Posterior cingulate gyrus (tissue), 11 donors: ENCODE results near the gene DCUN1D2.
"Not testable (repeated sequence)": the region's sequence is repeated elsewhere in the genome, so short reads cannot be mapped to it uniquely, and the experiment has no call there.

Source experiments
- DNase-seq, 10 donors: peaks; one replicate each; pipeline versions ENCODE4 v3.0.0 to v3.0.0-alpha.2; 2020 to 2021; ENCODE audit warnings: mixed read lengths in 3 of 10
- intact Hi-C: fragments of 100-400 bp; cut with DNase I; formaldehyde crosslinking; loops from one replicate; pipeline ENCODE4 v1.15.1; 2023

The DCUN1D2 gene

DNA sequence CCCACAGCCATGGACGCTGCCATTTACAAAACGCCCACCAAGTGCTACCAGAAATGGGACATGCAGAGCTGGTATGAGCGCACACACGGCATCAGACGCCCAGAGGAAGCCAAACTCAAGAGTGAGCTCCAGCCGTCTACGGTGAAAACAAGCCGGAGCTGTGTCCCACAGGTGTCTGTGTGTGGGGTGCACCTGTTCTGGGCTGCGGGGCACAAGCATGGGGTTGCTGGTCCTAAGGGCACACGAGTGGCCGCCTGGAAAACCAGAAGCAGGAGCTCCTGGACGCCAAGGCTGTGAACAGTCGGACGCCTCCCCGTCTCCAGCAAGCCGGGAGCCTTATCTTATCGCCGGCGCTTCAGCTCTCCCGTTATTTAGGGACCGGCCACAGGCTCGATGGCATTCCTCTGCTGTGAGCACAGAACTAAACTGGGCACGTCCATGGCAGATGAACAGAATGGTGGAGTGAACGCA, 38.5 kb downstream of the DCUN1D2 start:
- peak in 2 of 10 donors; percentile 55 to 76 for DNase-seq
- intact Hi-C loops = no loop called here

DNA sequence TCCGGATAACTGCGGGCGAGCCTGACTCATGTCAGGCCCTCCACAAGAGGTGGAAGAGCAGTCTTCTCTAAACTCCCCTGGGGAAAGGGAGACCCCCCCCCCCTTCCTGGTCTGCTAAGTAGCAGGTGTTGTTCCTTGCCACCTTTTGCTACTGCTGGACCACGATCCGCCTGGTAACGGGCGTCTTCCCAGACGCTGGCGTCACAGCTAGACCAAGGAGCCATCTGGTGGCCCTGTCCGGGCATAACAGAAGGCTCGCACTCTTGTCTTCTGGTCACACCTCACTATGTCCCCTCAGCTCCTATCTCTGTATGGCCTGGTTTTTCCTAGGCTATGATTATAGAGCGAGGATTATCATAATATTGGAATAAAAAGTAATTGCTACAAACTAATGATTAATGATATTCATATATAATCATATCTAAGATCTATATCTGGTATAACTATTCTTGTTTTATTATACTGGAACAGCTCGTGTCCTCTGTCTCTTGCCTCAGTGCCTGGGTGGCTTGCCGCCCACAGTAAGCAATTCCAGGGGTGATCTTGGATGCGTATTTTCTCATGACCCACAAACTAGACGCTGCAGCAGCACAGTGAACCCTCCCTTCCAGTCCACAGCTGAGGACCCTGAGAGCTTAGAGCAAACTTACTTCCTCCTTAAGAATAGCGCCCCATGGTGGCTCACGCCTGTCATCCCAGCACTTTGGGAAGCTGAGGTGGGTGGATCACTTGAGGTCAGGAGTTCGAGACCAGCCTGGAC, 39.5 kb downstream of the DCUN1D2 start:
- intact Hi-C loops = not testable (repeated sequence)
- DNase-seq = peak; percentile 35 to 95 (median 70)

DNA sequence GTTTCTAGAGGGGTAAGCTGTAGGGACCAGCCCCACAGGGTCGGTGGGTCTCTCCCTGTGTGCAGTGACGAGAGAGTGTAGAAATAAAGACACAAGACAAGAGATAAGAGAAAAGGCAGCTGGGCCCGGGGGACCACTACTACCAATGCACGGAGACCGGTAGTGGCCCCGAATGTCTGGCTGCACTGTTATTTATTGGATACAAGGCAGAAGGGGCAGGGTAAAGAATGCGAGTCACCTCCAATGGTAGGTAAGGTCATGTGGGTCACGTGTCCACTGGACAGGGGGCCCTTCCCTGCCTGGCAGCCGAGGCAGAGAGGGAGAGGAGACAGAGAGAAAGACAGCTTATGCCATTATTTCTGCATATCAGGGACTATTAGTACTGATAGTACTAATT, 40.2 kb downstream of the DCUN1D2 start:
- DNase-seq = peak in 2 of 10 donors; percentile 11 to 59
- intact Hi-C loops = not testable (repeated sequence)

DNA sequence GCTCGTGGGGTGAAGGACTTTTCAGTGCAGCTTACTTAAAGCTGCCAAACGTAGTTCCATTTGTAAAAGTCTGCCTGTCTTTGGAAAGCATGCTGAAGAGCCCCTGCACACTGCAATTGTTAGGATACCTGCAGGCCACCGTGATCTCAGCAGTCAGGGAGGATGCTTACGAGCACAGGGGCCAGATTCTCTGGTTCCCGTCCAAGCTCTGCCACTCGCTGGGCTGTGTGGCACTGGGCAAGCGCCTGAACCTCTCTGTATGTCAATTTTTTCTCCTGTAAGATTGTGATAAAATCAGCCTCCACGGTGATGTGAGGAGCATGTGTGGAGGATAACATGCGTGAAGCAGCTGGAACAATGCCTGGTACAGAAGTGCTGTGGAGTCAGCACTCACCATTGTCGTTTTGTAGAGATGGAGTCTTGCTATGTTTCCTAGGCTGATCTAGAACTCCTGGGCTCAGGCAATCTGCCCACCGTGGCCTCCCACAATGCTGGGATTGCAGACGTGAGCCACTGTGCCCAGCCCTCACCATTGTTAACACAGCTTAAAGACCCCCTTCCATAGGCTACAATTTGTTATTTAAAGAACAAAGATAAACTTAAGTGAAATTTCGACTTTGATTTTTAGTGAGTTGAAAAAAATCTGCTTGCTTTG, 40.7 kb downstream of the DCUN1D2 start:
- peak in 2 of 10 donors; percentile 42 to 63 for DNase-seq
- intact Hi-C loops = no loop called here

DNA sequence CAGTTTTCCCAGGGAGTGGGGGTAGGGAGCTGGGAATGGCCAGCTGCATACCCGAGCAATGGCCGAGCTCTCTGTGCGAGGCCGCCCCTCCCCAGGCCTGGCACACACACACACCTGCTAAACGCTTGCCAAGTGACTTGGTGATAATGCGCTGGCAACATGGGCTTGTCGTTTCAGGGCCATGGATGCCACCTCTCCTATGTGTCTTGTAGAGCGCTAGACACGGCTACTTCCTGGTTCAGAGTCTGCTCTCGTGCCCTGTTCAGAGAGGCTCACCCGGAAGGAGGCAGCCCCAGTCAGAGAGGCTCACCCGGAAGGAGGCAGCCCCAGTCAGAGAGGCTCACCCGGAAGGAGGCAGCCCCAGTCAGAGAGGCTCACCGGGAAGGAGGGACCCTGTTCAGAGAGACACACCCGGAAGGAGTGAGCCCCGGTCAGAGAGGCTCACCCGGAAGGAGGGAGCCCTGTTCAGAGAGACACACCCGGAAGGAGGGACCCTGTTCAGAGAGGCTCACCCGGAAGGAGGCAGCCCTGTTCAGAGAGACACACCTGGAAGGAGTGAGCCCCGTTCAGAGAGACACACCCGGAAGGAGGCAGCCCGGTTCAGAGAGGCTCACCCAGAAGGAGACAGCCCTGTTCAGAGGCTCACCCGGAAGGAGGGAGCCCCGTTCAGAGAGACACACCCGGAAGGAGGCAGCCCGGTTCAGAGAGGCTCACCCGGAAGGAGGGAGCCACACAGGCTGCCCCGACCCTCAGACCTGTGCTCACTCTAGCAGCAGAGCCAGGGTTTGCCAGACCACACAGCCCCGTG, 41.4 kb downstream of the DCUN1D2 start:
- intact Hi-C loops = no loop called here
- peak in 3 of 10 donors; percentile 42 to 75 (median 73) for DNase-seq

DNA sequence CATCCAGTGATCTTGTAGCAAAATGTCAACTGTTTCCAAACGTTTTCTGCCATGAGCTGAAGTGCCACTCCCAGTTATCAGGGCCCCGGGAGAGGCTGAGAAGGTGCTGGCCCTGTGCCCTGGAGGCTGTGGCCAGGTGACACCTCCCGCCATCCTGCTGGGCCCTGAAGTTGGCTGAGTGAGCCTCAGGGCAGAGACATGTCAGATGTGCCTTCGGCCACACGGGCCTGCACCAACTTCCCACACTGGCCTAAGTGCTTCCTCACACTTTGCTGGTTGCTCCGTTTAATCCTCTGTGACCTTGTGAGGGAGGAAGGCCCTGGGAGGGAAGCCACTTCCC, 42.0 kb downstream of the DCUN1D2 start:
- DNase-seq = peak in 2 of 10 donors; percentile 43 to 63
- intact Hi-C loops = no loop called here

DNA sequence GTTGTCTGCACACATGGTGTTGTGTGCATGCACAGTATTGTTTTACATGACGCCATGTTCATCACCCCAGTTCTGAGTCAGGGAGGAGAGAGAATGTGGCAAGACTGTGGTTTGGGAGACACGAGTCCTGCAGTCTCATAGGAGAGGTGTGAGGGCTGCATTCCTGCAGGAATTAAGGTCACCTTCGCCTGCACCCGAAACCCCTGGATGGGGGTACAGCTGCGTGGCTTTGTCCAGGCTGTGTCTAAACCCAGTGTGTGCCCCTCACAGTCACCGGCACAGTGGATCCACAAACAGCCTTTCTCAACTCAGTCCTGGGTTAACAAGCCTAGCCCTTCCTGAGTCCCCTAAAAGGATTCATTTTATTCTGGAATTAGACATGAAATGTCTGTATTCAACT, 42.9 kb downstream of the DCUN1D2 start:
- peak in 1 of 10 donors; percentile 67 for DNase-seq
- intact Hi-C loops = no loop called here

DNA sequence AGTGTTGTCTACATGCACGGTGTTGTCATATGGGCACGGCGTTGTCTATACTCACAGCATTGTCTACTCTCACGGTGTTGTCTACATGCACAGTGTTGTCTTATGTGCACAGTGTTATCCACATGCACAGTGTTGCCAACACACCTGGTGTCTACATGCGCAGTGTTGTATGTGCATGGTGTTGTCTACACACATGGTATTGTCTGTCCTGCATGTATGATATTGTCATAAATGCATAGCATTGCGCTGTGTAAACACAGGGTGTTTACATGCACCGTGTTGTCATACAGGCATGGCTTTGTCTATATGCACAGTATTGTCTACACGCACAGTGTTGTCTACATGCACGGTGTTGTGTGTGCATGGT, 44.0 kb downstream of the DCUN1D2 start:
- no peak for DNase-seq
- intact Hi-C loops = no loop called here

DNA sequence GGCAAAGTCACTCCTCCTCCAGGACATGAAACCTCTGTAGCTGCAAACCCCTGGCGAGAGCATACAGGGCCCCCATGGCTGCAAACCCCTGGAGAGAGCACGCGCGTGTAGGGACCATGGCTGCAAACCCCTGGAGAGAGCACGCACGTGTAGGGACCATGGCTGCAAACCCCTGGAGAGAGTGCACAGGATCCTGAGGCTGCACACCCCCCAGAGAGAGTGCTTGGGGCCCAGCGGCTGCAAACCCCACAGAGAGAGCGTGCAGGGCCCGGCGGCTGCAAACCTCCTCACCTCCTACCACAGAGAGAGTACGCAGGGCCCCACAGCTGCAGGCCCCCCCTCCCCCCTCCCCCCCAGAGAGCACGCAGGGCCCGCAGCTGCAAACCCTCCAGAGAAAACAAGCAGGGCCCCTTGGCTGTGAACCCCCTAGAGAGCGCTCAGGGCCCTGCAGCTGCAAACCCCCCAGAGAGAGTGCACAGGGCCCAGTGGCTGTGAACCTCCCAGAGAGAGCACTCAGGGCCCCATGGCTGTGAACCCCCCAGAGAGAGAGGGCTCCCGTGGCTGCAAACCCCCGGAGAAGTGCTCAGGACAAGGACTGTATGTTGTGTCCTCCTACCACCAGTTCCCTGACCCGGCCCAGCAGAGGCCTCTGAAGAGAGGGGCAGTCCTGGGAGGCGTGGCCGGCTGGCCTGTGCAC, 44.6 kb downstream of the DCUN1D2 start:
- intact Hi-C loops = no loop called here
- peak in 2 of 10 donors; percentile 76 to 94 for DNase-seq

DNA sequence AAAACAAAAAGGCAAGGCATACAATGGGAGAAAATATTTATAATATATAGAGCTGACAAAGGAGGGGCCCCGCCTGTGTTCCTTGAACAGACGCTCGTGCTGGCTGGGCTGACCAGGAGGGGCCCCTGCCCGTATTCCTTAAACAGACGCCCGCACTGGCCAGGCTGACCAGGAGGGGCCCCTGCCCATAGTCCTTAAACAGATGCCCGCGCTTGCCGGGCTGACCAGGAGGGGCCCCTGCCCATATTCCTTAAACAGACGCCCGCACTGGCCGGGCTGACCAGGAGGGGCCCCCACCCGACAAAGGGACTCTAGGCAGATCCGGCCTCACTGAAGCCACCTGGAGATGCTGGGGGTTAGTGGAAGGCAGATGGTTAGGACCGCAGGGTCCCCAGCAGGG, 46.5 kb downstream of the DCUN1D2 start:
- peak in 3 of 10 donors; percentile 57 for DNase-seq
- intact Hi-C loops = no loop called here

DNA sequence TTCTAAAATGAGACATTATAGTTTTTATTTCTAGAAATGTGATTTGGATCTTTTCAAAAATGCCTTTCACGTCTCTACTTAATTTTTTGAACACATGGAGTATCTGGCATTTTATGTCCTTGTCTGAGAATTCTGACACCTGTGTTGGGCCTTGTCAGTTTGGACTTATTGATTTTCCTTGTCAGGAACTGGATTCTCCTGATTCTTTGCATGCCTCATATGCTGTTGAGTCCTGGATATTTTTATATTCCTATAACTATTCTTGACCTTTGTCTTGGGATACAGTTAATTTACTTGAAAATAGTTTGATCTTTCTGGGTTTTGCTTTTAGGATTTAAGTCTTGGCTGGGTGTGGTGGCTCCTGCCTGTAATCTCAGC, 47.5 kb downstream of the DCUN1D2 start:
- intact Hi-C loops = no loop called here

DNA sequence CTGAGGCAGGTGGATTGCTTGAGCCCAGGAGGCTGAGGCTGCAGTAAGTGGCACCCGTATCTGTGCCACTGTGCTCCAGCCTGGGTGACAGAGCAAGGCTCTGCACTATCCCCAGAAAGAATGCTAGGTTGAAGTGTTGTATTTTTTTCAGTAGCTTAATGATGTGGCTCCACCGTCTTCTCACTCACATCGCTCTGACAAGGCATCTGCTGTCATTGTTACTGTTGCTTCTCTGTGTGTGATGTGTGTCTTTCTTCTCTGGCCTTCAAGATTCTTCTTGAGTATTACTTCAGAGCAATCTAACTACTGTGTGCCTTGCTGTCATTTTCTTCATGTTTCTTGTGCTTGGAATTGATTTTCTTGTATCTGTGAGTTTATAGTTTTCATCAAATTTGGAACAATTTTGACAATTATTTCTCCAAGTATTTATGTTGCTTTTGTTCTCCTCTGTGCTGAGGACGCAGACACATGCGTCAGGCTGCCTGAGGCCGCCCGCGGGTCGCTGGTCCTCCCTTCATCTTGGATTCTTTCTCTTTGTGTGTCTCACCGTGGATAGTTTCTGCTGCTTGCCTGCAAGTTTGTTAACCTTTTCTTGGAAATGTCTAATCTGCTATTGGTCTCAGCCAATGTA, 48.0 kb downstream of the DCUN1D2 start:
- intact Hi-C loops = no loop called here
- DNase-seq = peak in 2 of 10 donors; percentile 8 to 48

More for the DNA sequence above, 47.5 kb downstream of the DCUN1D2 start:
- no peak for DNase-seq

DNA sequence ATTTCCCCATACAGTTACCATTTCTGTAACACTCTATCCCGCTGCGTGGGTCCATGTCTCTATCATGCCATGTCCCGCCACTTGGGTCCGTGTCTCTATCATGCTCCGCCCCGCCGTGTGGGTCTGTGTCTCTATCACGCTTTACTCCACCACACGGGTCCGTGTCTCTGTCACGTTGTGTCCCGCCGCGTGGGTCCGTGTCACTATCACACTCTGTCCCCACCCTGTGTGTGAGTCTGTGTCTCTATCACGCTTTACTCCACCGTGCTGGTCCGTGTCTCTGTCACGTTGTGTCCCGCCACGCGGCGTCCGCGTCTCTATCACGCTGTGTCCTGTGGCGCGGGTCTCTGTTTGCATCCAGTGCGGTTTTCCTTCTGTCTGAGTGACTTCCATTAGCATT, 48.9 kb downstream of the DCUN1D2 start:
- peak in 3 of 10 donors; percentile 55 to 71 (median 69) for DNase-seq
- intact Hi-C loops = no loop called here

DNA sequence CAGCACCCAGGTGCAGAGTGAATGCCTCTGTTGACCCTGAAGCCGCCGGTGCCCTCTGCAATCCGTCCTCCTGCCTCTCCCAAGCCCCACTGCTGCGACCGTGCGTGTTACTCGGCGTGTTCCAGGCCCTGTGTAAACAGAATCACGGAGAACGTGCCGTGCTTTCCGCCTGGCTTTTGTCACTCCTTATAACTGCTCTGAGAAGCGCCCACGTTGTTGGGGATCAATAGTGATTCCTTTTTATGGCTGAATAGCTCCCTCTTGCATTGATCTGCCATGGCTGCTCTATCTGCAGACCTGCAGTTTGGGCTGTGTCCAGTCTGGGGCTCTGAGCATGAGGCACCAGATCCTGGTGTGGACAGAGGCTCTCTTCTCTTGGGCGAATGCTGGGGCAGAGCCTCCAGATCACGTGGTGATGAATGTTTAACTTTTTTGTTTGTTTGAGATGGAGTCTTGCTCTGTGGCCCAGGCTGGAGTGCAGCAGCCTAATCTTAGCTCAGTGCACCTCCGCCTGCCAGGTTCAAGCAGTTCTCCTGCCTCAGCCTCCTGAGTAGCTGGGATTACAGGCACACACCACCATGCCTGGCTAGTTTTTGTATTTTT, 53.0 kb downstream of the DCUN1D2 start:
- peak in 3 of 10 donors; percentile 11 to 72 (median 52) for DNase-seq

DNA sequence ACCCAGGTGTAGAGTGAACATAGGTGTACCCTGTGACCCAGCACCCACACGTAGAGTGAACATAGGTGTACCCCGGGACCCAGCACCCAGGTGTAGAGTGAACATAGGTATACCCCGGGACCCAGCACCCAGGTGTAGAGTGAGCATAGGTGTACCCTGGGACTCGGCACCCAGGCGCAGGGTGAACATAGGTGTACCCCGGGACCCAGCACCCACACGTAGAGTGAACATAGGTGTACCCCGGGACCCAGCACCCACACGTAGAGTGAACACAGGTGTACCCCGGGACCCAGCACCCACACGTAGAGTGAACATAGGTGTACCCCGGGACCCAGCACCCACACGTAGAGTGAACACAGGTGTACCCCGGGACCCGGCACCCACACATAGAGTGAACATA, 53.6 kb downstream of the DCUN1D2 start:
- peak in 2 of 10 donors; percentile 48 to 70 for DNase-seq

More for the DNA sequence above, 53.0 kb downstream of the DCUN1D2 start:
- intact Hi-C loops = no loop called here

DNA sequence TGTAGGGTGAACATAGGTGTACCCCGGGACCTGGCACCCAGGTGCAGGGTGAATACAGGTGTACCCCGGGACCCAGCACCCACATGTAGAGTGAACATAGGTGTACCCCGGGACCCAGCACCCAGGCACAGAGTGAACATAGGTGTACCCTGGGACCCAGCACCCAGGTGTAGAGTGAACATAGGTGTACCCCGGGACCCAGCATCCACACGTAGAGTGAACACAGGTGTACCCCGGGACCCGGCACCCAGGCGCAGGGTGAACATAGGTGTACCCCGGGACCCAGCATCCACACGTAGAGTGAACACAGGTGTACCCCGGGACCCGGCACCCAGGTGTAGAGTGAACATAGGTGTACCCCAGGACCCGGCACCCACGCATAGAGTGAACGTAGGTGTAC, 54.6 kb downstream of the DCUN1D2 start:
- peak in 2 of 10 donors; percentile 74 to 77 for DNase-seq
- intact Hi-C loops = not testable (repeated sequence)

More for the DNA sequence above, 53.6 kb downstream of the DCUN1D2 start:
- intact Hi-C loops = not testable (repeated sequence)

DNA sequence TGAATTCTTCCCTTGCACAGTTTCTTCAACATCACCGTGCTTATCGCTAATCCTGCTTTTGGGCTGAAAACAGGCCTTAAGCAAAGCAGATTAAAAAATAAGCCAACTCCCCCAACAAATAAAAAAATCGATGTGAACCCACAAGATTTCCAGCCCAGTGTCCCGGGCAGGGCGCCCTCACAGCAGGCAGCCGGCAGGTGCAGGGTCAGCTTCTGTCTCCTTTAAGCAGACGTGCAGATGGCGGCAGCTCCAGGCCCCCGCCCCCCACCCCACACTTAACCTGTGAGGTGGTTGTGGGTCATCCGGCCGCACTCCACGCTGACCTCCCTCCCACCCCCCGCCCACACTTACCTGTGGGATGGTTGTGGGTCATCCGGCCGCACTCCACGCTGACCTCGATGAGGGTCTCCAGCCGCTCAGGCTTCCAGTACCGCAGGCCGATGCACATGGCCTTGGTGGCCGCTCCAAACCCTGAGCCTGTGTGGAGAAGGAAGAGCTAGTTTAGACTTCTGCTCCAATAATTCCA, 57.1 kb downstream of the DCUN1D2 start:
- intact Hi-C loops = no loop called here
- DNase-seq = peak in 1 of 10 donors; percentile 71

DNA sequence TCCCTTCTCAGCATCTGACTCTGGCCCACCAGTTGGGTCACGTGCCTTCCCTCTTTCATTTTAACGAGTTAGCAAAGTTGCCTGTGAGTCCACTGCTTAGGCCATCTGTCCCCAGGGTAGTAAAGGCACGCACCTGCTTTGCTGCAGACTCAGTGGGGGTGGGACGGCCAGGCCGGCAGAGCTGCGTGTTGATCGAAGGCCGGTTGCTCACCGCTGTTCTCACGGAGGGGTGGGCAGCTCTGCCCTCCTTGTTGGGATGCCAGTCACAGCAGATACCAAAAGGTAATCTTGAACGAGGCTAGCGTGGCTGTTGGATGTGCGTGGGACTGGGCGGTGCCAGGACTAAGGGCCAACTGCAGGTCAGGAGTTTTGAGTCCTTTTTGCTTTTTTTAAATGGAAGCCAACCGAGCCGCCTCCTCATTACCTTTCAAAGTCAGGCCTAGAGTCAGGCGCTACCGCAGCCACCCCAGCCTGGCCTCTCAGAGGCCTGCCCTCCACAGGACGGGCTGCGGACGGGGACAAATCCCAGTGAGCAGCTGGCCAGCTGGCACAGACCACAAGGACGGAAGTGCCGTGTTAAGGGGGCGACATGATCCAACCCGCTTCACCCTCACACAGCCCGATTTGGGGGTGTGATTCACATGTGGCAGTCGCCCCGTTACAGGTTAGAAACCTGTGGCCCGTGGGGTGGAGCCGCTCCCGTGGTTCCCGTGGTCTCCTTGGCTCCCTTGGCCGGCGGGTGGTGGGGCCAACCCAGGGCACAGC, 57.8 kb downstream of the DCUN1D2 start:
- DNase-seq = peak in 2 of 10 donors; percentile 41 to 69
- intact Hi-C loops = no loop called here
